IPS-18a (cell line): ENCODE results near the gene PRSS1.

Experiments
- H3K27ac ChIP-seq: one replicate; pipeline ENCODE4 v1.5.1; 2013; ENCODE audit warnings: low read length
- H3K27me3 ChIP-seq: one replicate; pipeline ENCODE4 v1.6.1; 2013; ENCODE audit warnings: mild to moderate bottlenecking, low read length; ENCODE audit not compliant: control insufficient read depth, insufficient read depth
- H3K36me3 ChIP-seq: one replicate; pipeline ENCODE4 v1.6.1; 2013; ENCODE audit warnings: low read depth, low read length; ENCODE audit not compliant: control insufficient read depth
- H3K4me1 ChIP-seq: one replicate; pipeline ENCODE4 v1.6.1; 2013; ENCODE audit warnings: low read depth, low read length; ENCODE audit not compliant: control insufficient read depth
- H3K4me3 ChIP-seq: one replicate; pipeline ENCODE4 v1.5.1; 2013; ENCODE audit warnings: low read length
- H3K9ac ChIP-seq: one replicate; pipeline ENCODE4 v1.6.1; 2013; ENCODE audit warnings: mild to moderate bottlenecking, low read length, moderate library complexity
- H3K9me3 ChIP-seq: one replicate; pipeline ENCODE4 v1.6.1; 2013; ENCODE audit warnings: low read depth, low read length; ENCODE audit not compliant: control insufficient read depth

Gene PRSS1

DNA sequence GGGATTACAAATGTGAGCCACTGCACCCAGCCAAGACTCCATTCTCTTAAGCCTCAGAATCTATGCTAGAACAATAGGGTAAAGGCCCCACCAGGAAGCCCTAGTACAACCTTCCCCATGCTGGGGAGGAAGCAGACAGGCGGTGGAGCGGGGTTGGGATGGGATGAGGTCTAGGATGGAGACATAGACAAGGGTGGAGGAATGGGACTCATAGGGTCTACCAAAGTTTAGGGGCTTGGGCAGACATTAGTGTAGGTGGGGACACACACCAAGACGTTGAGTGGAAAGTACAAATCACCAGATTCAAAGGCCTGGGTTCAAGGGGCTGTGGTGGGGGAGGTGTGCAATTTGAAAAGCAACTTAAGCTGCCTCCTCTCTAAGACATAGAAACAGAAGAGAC is 40.8 kb downstream of the PRSS1 start:
- Histone ChIP-seq H3K27me3 (peaks cover 12% of the 10 kb centered on the region), H3K27ac (no peak overlapping the region), H3K4me1 (peaks cover 7% of the 10 kb centered on the region), H3K36me3 (no peaks in the 10 kb centered on the region), H3K4me3 (no peak overlapping the region), H3K9me3 (no peaks in the 10 kb centered on the region), H3K9ac (no peak overlapping the region)

DNA sequence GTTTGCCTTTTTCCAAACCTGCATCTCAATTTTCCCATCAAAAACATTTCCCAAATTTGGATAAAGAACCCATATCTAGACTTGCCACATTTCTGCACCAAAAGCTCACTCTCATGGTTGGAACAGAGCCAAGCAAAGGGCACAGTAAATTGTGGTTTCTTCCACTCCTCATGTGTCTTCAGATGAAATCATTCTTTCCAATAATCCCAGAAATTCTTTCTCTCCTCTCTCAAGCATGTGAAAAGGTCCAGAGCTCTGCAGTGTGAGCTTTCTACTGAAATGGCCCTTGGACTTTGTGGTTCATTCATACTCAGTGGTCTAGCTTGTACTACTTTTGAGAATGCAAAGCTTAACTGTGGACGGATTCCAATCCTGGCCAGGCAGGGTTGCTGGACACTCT is 41.3 kb downstream of the PRSS1 start:
- Histone ChIP-seq H3K9ac (no peak overlapping the region), H3K27me3 (peaks cover 17% of the 10 kb centered on the region), H3K27ac (no peak overlapping the region), H3K36me3 (no peaks in the 10 kb centered on the region), H3K4me3 (no peak overlapping the region), H3K9me3 (no peaks in the 10 kb centered on the region), H3K4me1 (peaks cover 12% of the 10 kb centered on the region)

DNA sequence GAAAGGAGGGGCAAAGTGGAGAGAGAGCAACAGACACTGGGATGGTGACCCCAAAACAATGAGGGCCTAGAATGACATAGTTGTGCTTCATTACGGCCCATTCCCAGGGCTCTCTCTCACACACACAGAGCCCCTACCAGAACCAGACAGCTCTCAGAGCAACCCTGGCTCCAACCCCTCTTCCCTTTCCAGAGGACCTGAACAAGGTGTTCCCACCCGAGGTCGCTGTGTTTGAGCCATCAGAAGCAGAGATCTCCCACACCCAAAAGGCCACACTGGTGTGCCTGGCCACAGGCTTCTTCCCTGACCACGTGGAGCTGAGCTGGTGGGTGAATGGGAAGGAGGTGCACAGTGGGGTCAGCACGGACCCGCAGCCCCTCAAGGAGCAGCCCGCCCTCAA is 42.2 kb downstream of the PRSS1 start:
- Histone ChIP-seq H3K9ac (no peak overlapping the region), H3K36me3 (no peaks in the 10 kb centered on the region), H3K27ac (no peak overlapping the region), H3K4me1 (peaks cover 19% of the 10 kb centered on the region), H3K4me3 (no peak overlapping the region), H3K9me3 (no peaks in the 10 kb centered on the region), H3K27me3 (peaks cover 26% of the 10 kb centered on the region)

DNA sequence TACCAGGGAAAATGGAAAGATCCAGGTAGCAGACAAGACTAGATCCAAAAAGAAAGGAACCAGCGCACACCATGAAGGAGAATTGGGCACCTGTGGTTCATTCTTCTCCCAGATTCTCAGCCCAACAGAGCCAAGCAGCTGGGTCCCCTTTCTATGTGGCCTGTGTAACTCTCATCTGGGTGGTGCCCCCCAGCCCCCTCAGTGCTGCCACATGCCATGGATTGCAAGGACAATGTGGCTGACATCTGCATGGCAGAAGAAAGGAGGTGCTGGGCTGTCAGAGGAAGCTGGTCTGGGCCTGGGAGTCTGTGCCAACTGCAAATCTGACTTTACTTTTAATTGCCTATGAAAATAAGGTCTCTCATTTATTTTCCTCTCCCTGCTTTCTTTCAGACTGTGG is 42.9 kb downstream of the PRSS1 start:
- Histone ChIP-seq H3K9ac (no peak overlapping the region), H3K9me3 (no peaks in the 10 kb centered on the region), H3K27ac (no peak overlapping the region), H3K4me1 (peaks cover 19% of the 10 kb centered on the region), H3K4me3 (no peak overlapping the region), H3K27me3 (peaks cover 32% of the 10 kb centered on the region), H3K36me3 (no peaks in the 10 kb centered on the region)

DNA sequence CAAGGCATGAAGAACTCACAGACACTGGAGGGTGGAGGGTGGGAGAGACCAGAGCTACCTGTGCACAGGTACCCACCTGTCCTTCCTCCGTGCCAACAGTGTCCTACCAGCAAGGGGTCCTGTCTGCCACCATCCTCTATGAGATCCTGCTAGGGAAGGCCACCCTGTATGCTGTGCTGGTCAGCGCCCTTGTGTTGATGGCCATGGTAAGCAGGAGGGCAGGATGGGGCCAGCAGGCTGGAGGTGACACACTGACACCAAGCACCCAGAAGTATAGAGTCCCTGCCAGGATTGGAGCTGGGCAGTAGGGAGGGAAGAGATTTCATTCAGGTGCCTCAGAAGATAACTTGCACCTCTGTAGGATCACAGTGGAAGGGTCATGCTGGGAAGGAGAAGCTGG is 43.3 kb downstream of the PRSS1 start:
- H3K4me3 ChIP-seq = no peak overlapping the region
- peaks cover 37% of the 10 kb centered on the region for H3K27me3 ChIP-seq
- peaks cover 20% of the 10 kb centered on the region for H3K4me1 ChIP-seq
- no peaks in the 10 kb centered on the region for H3K9me3 ChIP-seq
- H3K27ac ChIP-seq = no peak overlapping the region
- no peaks in the 10 kb centered on the region for H3K36me3 ChIP-seq
- H3K9ac ChIP-seq = no peak overlapping the region

DNA sequence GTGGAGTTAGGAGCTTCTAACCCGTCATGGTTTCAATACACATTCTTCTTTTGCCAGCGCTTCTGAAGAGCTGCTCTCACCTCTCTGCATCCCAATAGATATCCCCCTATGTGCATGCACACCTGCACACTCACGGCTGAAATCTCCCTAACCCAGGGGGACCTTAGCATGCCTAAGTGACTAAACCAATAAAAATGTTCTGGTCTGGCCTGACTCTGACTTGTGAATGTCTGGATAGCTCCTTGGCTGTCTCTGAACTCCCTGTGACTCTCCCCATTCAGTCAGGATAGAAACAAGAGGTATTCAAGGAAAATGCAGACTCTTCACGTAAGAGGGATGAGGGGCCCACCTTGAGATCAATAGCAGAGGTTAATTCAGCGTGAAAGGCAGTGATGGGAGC is 43.9 kb downstream of the PRSS1 start:
- H3K27me3 ChIP-seq = peaks cover 43% of the 10 kb centered on the region
- no peaks in the 10 kb centered on the region for H3K9me3 ChIP-seq
- no peaks in the 10 kb centered on the region for H3K36me3 ChIP-seq
- no peak overlapping the region for H3K9ac ChIP-seq
- H3K4me3 ChIP-seq = no peak overlapping the region
- H3K4me1 ChIP-seq = peaks cover 25% of the 10 kb centered on the region
- H3K27ac ChIP-seq = no peak overlapping the region

DNA sequence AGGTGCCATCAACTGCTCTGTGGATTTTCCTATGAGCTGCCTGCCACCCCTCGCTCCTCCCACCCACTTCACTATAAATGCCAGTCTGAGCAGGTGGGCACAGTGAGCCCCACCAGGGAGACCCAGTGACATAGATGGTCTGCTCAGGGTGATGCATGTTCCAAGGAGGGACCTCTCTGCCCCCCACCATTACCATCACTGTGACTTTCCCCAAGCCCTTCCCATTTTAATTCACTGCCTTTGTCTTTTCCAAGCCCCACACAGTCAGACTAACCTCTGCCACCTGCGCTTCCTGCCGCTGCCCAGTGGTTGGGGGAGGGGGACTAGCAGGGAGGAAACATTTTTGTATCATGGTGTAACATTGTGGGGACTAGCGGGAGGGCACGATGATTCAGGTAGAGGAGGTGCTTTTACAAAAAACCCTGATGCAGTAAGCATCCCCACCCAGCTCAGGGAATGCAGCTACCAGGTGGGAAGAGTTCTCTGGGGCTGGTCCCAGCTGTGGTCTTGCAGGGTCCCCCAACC is 46.1 kb downstream of the PRSS1 start:
- Histone ChIP-seq H3K27me3 (peaks cover 65% of the 10 kb centered on the region), H3K27ac (no peak overlapping the region), H3K9ac (peak overlapping the region; percentile 28), H3K4me3 (peak overlapping the region; percentile 74), H3K36me3 (no peaks in the 10 kb centered on the region), H3K9me3 (no peaks in the 10 kb centered on the region), H3K4me1 (peaks cover 46% of the 10 kb centered on the region)

DNA sequence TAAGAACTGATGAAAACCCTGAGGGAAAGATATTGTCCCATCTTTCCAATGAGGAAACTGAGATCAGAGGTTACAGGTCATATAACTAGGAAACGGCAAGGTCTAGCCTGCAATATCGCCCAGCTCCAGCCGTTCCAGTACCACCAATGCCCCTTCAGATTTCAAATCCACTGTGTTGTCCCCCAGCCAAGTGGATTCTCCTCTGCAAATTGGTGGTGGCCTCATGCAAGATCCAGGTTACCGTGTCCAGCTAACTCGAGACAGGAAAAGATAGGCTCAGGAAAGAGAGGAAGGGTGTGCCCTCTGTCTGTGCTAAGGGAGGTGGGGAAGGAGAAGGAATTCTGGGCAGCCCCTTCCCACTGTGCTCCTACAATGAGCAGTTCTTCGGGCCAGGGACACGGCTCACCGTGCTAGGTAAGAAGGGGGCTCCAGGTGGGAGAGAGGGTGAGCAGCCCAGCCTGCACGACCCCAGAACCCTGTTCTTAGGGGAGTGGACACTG is 46.8 kb downstream of the PRSS1 start:
- Histone ChIP-seq H3K27me3 (peaks cover 68% of the 10 kb centered on the region), H3K4me3 (peak overlapping the region; percentile 74), H3K36me3 (no peaks in the 10 kb centered on the region), H3K27ac (no peak overlapping the region), H3K9me3 (no peaks in the 10 kb centered on the region), H3K9ac (peak overlapping the region; percentile 56), H3K4me1 (peaks cover 46% of the 10 kb centered on the region)

DNA sequence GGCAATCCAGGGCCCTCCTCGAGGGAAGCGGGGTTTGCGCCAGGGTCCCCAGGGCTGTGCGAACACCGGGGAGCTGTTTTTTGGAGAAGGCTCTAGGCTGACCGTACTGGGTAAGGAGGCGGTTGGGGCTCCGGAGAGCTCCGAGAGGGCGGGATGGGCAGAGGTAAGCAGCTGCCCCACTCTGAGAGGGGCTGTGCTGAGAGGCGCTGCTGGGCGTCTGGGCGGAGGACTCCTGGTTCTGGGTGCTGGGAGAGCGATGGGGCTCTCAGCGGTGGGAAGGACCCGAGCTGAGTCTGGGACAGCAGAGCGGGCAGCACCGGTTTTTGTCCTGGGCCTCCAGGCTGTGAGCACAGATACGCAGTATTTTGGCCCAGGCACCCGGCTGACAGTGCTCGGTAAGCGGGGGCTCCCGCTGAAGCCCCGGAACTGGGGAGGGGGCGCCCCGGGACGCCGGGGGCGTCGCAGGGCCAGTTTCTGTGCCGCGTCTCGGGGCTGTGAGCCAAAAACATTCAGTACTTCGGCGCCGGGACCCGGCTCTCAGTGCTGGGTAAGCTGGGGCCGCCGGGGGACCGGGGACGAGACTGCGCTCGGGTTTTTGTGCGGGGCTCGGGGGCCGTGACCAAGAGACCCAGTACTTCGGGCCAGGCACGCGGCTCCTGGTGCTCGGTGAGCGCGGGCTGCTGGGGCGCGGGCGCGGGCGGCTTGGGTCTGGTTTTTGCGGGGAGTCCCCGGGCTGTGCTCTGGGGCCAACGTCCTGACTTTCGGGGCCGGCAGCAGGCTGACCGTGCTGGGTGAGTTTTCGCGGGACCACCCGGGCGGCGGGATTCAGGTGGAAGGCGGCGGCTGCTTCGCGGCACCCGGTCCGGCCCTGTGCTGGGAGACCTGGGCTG is 47.5 kb downstream of the PRSS1 start:
- Histone ChIP-seq H3K27ac (no peak overlapping the region), H3K9me3 (no peaks in the 10 kb centered on the region), H3K4me3 (peak overlapping the region; percentile 74), H3K4me1 (peaks cover 46% of the 10 kb centered on the region), H3K9ac (peak overlapping the region; percentile 56), H3K27me3 (peaks cover 68% of the 10 kb centered on the region), H3K36me3 (no peaks in the 10 kb centered on the region)

DNA sequence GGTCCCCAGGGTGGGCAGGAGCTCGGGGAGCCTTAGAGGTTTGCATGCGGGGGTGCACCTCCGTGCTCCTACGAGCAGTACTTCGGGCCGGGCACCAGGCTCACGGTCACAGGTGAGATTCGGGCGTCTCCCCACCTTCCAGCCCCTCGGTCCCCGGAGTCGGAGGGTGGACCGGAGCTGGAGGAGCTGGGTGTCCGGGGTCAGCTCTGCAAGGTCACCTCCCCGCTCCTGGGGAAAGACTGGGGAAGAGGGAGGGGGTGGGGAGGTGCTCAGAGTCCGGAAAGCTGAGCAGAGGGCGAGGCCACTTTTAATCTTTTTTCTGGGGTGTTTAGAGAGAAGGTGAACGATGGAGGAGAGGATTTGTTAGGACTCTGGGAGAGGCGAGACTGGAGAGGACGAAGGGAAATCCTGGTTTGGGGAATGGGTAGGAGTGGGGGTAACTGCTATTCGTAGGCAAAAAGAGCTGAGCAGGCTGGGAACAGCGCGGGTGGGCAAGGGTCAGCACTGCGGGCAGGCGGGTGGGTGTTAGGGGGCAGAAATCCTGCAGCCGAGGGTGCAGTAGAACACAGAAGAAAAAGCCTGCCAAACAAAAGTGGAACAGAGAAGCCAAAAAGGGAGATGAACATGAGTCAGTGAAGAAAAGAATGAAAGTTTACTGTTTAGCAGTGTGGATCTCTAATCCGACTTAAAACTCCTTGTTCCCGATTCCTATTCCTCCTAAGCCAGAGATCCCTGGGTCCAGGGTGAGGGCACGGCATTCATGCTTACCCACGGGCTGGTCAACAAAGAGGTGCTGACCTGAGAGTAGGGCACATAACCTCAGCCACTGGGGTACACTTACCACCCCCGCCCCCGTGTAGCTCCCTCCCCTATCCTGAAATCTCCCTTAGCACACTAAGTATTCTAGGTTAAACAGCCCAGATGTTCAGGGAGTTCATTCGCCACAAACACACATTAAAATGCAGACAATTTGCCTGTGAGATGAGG is 48.4 kb downstream of the PRSS1 start:
- Histone ChIP-seq H3K27ac (no peak overlapping the region), H3K27me3 (peaks cover 68% of the 10 kb centered on the region), H3K4me3 (peak overlapping the region; percentile 74), H3K9ac (peak overlapping the region; percentile 56), H3K36me3 (no peaks in the 10 kb centered on the region), H3K9me3 (no peaks in the 10 kb centered on the region), H3K4me1 (peaks cover 46% of the 10 kb centered on the region)
